CD4-positive, alpha-beta T cell treated with Interleukin-12 subunit alpha and Interleukin-12 subunit beta, for 1 hour (primary cell): Measurements from ENCODE around the gene SMTN.
"Not testable (repeated sequence)": the region's sequence is repeated elsewhere in the genome, so short reads cannot be mapped to it uniquely, and the experiment has no call there.

Experiments
- DNase-seq: peaks from one replicate; pipeline ENCODE4 v3.0.0-alpha.2; 2020

SMTN gene

DNA sequence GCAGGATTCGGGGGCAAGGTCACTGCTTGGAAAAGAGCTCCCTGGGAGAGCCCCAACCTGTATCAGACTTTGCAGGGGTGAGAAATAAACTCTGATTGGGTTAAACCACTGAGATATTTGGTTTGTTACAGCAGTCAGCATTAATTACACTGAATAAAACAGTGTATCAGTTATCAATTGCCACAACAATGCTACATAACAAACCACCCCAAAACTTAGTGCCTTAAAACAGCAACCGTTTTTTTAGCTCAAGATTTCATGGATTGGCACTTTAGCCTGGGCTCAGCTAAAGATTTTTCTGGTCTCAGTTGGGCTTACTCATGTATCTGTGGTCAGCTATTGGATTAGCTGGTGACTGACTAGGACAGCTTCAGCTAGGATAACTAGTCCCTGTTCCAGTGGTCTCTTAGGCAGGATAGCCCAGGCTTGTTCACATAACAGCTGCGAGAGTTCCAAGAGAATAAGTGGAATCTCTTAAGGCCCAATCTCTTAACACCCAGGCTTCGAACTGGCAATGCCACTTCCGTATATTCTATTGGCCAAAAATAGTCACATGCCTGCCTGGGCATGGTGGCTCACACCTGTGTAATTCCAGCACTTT is 7.5 kb upstream of the SMTN start:
- DNase-seq, result not testable (repeated sequence)

DNA sequence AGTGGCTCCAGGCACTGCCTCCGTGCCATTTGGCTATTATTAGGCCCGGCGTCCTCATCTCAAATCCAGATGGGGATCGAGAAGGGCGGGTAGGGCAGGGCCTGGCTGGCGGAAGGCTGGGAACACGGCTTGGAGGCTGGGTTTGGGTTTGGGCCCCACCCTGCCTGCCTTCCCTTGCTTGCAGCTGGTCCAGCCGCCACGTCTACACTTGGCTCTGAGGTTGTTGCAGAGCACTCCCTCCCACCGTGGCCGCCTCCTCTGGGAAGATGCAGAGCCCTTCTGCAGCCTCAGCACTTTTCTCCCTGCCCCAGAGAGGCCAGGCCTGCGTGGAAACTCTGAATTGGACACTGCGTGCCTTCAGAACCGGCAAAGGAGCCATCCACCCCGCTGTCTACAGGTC is 5.2 kb upstream of the SMTN start:
- DNase-seq, result no peak

DNA sequence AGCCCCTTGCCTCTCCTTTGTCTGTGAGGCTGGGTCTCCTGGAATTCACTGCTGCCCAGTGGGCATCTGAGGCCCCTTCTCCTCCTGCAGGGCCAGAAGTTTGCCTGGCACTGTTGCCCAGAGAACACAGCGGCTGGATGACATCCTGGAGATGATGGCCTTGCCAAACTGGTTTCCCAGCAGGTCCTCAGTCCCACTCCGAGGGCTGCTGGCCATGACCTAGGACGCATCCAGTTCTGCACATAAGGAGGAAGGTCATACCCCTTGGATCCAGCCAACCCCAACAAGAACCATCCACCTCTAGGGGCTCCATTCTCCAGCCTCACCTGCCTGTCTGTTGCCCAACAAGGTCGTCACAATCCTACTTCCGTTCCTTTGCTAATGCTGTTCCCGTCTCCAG is 3.4 kb upstream of the SMTN start:
- DNase-seq, result no peak

GRCh38 chr22:31078389-31078788 is 2.7 kb upstream of the SMTN start:
- DNase-seq, result not testable (repeated sequence)

GRCh38 chr22:31079095-31079642 is 1.9 kb upstream of the SMTN start:
- no peak for DNase-seq

GRCh38 chr22:31080164-31080847 is 812 bp upstream of the SMTN start:
- DNase-seq, result no peak

GRCh38 chr22:31081963-31082605 is 966 bp downstream of the SMTN start:
- no peak for DNase-seq

DNA sequence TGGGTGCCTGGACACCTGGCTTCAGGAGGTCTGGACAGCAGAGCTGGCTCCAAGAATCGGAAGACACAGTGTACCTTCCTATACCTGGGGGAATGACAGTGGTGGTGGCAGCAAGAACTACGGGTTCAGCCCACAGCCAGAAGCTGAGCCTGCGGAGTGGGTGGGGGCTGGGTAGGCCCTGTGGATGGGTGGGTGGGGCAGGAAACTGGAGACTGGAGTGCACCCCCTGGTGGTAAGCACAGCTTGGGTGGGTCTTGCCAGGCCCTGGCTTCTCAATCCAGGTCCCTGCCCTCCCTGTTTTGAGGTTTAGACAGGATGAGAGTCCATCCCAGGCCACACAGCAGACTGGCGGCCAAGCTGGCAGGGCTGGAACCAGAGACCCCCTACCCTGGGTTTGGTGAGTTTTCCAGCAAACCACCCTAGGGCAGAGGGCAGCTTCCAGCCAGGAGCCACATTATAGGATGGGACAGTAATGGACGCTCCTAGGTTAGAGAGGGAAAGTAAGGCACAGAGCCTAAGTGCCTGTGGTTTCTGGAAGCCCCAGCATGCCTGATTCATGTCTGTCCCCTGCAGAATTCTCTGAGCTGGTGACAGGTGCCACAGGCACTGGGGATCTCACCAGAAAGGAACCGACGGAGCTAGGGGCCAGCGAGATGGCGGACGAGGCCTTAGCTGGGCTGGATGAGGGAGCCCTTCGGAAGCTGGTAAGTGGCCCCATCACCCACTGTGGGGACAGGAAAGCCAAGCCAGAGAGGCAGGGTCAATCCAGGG is 1.7 kb downstream of the SMTN start:
- DNase-seq, result peak; percentile 48

DNA sequence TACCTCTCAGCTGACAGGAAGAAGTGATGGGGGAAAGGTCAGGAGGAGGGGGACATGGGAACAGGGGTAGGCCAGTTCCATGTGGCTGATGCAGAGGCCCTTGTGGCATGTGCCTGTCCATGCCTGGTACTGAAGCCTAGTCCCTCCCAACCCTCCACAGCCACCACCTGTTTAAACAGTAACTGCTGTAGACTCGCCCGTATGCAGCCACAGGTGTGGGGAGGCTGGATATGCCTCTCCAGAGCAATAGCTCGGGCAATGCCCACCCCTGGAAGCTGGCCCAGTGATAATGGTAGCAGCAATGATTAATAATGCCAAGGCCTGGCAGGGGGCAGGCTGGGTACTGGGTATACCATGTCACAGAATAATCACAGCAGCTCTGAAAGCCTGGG is 2.3 kb downstream of the SMTN start:
- no peak for DNase-seq

DNA sequence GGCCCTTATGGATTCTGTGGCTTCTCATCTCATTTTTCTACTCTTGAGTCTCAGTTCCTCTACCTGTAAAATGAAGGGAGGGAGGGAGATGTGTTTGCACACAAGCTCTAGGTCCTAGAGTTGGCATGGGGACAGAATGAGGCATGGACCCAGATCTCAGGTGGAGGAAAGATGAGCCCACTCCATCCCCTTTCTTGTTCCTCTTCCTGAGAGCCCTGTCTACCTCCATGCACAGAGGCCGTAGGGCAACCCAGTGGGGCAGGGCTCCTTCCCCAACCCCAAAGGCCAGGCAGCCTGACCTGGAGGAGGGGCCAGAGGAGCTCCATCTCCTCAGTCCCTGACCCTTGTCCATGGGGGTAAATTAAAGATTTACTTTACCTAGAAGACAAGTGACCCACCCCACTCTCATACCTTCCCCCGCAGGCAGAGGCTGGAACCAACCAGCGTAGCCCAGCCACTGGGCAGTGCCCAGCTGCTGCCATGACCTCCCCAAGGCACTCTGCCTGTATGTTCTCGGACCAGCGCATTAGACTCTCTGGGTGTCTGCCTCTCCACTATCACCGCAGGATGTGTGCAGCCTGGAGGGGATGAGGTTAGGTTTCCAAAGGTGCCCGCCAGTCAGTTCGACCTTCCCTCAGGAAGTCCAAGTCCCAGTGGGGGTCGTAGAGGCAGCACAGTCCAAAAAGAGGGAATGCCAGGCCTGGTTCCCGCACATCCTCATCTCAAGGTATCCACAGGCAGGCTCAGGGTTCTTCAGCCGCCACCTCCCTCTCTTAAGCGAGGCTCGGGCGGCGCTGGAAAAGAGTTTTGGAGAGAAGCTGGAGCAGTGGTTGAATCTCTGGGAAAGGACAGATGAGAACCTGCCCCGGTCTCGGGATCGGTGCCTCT is 3.0 kb downstream of the SMTN start:
- DNase-seq, result no peak

DNA sequence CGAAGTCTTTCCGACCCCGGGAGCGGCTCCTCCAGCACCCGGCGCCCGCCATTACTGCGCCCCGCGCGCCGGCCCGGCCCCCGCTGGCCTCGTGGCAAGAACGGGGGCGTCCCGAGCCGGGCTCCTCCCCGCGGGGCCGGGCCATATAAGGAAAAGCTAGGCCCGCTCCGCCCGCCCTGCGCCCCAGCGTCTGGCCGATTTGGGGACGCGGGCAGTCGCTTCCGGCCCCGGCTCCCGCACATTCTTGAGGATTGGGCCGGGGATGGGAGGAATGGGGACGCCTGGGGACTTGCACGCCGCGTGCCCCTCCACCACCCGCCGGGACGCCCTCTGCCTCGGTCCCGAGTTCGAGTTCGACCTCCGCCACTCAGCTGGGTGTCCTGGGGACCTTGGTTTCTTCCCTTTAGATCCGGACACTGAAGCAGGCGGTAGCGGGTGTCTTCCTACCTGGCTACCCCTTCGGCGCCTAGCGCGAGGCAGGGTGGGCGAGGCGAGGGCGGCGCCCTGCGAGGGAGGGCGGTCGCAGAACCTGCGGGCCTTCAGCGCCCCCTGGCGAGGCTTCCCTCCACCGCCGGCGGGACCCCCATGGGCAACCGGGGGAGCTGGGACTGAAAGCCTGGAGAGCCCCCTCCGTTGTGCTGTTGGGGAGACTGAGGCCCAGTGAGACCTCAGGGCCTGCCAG is 3.8 kb downstream of the SMTN start:
- peak; percentile 84 for DNase-seq

DNA sequence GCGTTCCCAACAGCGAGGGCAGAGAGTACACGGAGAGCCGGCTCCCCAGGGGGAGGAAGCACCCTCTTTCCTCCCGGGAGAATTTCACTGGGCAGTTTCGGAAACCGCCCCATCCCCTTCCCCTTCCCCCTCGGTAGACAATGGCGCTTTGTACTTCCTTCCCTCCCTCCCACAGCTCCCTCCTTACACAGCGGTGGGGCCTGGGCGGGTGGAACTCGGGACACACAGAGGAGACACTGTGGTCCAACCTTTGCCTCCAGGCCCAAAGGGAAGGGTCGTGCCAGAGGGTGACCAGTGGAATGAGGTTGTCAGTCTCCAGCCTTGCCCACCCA is 4.3 kb downstream of the SMTN start:
- DNase-seq, result no peak

- no peak for DNase-seq
Observed at GRCh38 chr22:31085928-31086327, 4.8 kb downstream of the SMTN start.

GRCh38 chr22:31086703-31087330 is 5.7 kb downstream of the SMTN start:
- no peak for DNase-seq

DNA sequence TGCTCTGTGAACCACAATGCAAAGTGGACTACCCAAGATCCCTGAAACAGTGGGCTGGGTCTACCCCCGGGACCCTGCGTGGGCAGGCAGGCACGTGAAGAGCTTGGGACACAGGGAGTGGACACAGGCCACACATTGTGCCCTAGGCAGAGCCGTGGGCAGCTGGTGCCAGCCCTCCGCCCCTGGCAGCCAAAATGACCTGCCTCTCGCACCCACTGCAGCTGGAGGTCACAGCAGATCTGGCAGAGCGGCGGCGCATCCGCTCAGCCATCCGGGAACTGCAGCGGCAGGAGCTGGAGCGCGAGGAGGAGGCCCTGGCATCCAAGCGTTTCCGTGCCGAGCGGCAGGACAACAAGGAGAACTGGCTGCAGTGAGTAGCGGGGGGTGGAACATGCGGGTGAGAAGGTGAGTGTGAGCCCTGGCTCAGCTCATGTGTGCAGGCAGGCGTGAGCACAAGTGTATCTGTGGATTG is 6.7 kb downstream of the SMTN start:
- no peak for DNase-seq

GRCh38 chr22:31088233-31088986 is 7.3 kb downstream of the SMTN start:
- no peak for DNase-seq

DNA sequence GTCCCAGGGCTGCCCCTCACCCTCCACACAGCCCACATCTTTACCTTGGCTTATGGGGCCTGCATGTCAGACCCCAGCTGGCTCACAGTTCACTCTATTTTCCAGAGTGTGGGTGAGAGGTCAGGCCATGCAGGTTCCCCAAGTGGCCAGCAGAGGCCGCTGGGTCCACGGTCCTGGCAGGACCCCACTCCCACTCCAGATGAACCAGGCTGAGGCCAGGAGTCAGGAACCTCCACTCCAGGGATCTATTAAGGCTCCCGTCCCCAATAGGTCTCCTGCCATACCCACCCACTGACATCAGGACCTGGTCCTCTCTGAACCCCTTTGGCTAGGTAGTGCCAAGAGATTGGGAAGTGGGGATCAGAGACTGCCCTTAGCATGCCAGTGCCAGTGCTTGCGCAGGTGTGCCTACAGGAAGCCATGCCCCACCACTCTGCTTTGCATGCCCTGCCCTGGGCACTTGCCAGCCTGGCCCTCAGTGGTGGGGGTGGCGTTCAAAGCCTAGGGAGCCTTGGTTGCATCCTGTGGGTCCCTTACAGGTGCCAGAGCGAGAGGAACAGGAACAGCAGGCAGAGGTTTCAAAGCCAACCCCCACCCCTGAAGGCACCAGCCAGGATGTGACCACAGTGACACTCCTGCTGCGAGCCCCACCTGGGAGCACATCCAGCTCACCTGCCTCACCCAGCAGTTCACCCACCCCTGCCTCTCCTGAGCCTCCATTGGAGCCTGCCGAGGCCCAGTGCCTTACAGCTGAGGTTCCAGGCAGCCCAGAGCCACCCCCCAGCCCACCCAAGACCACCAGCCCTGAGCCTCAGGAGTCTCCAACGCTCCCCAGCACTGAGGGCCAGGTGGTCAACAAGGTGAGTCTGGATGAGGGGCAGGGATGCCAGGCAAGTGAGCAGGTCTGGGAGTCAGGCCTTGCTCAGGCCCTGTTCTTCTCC is 8.3 kb downstream of the SMTN start:
- peak; percentile 56 for DNase-seq

DNA sequence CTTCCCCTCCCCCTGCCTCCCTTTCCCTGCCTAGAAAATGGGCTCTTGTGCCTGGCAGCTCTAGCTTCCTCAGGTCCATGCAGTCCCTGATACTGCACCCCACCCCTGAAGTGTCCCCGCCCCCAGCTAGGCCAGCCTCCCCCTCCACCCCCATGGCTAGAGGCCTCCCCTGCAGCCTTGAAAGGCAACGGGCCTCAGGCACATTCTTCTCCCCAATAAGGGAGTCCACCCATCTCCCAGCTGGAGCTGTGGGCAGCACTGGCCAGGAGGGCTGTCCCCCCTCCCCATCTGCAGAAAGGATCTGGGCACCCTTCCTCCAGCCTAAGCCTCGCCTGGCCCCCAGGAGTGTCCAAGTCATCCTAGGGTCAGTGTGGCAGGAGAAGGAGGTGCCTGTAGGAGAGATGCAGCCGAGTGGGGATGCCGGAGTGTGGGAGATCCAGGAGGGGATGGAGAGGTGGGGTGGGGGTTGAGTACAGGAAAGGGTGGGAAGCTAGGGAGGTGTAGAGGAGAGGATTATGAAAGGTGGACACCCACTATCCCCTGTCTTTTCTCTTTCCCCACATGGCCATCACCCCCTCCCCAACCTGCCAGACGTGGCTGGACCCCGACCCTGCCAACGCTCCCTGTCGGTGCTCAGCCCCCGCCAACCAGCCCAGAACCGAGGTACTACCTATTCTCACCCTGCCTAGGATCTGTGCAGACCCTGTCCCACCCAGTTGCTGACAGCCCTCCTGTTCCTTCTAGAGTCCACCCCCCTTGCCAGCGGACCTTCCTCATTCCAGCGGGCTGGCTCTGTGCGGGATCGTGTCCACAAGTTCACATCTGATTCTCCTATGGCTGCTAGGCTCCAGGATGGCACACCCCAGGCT is 9.3 kb downstream of the SMTN start:
- DNase-seq, result no peak
